GM19438 (cell line): ENCODE data around the gene CAMSAP3.

Experiments used
- ATAC-seq: cut with Tn5 transposase; IDR thresholded peaks from one replicate; pipeline ENCODE4 v1.9.1; 2021; ENCODE audit warnings: low read depth; ENCODE audit not compliant: unreplicated experiment

Gene CAMSAP3, protein sequence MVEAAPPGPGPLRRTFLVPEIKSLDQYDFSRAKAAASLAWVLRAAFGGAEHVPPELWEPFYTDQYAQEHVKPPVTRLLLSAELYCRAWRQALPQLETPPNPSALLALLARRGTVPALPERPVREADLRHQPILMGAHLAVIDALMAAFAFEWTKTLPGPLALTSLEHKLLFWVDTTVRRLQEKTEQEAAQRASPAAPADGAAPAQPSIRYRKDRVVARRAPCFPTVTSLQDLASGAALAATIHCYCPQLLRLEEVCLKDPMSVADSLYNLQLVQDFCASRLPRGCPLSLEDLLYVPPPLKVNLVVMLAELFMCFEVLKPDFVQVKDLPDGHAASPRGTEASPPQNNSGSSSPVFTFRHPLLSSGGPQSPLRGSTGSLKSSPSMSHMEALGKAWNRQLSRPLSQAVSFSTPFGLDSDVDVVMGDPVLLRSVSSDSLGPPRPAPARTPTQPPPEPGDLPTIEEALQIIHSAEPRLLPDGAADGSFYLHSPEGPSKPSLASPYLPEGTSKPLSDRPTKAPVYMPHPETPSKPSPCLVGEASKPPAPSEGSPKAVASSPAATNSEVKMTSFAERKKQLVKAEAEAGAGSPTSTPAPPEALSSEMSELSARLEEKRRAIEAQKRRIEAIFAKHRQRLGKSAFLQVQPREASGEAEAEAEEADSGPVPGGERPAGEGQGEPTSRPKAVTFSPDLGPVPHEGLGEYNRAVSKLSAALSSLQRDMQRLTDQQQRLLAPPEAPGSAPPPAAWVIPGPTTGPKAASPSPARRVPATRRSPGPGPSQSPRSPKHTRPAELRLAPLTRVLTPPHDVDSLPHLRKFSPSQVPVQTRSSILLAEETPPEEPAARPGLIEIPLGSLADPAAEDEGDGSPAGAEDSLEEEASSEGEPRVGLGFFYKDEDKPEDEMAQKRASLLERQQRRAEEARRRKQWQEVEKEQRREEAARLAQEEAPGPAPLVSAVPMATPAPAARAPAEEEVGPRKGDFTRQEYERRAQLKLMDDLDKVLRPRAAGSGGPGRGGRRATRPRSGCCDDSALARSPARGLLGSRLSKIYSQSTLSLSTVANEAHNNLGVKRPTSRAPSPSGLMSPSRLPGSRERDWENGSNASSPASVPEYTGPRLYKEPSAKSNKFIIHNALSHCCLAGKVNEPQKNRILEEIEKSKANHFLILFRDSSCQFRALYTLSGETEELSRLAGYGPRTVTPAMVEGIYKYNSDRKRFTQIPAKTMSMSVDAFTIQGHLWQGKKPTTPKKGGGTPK

DNA sequence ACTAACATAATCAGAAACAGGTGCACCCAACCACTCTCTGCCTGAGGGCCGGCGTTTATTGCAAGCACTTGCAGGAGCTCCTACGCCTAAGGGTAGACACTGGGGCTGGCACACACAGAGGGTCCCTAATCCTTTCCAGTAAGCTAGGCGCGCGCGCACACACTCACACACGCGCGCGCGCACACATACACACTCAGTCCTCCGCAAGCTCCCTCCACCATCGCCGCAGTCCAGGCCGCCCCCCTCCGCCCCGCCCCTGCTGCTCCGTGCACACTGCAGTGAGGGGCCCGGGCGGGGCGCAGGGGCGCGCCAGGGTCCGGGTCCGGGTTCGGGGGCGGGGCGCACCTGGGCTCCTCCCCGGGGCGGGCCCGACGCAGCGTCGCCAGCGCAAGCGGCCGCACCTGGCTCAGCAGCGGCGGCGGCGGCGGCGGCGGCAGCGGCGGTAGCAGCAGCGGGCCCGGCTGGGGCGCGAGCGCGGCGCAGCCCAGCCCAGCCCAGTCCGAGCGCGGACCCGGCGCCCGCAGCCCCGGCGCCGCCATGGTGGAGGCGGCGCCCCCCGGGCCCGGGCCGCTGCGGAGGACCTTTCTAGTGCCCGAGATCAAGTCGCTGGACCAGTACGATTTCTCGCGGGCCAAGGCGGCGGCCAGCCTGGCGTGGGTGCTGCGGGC, at the start of gene CAMSAP3:
Gene CAMSAP3, plus strand, starts transcription at position 398 of the 668 bp plus-strand sequence. Its CDS starts 140 bp downstream, at position 538.
- ATAC-seq: no peak

- ATAC-seq: no peak
These were observed 49.8 kb upstream of the CAMSAP3 start for GRCh38 chr19:7545904-7546303.

DNA sequence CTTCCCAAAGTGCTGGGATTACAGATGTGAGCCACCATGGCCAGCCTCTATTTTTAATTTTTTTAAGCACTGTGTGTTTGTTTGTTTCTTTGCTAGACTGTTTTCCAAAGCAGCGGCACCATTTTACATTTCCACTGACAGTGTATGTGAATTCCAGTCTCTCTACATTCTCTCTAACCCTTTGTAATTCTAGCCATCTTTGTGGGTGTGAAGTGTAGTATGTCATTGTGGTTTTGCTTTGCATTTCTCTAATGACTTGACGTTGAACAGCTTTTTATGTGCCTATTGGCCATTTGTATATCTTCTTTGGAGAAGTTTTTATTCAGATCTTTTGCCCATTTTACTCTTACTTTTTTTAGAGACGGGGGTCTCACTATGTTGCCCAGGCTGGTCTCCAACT, 48.5 kb upstream of the CAMSAP3 start:
- no peak for ATAC-seq

GRCh38 chr19:7549429-7550148, 46.1 kb upstream of the CAMSAP3 start:
- no peak for ATAC-seq

GRCh38 chr19:7550169-7550770, 45.4 kb upstream of the CAMSAP3 start:
- no peak for ATAC-seq

DNA sequence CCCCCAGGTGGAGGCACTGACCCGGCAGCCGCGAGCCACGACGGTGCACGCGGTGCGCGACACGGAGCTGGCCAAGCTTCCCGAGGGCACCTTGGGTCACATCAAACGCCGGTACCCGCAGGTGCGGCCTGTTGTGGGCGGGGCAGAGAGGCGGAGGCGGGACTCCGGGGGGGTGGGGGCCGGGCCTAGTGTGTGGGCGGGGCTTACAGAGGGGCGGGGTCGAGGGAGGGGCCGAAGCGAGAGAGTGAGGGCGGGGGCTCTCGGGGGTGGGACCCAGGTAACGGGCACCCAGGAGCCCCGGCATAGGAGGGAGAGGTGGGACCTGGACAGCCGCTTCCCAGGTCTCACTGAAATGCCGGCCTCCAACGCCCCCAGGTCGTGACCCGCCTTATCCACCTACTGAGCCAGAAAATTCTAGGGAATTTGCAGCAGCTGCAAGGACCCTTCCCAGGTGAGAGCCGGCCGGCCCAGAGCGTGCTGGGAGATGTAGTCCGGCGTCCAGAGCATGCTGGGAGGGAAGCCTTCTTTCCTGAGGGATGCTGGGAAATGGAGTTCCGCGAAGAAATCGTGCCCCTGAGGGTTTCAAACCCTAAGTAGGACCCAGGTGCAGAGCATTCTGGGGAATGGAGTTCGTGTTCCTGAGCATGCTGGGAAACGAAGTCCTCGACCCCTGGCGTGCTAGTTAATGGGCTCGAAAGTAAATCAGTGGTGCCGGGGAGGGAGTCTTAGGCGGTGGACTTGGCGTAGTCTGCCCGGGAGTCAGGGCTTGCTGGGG, 44.5 kb upstream of the CAMSAP3 start:
- no peak for ATAC-seq

DNA sequence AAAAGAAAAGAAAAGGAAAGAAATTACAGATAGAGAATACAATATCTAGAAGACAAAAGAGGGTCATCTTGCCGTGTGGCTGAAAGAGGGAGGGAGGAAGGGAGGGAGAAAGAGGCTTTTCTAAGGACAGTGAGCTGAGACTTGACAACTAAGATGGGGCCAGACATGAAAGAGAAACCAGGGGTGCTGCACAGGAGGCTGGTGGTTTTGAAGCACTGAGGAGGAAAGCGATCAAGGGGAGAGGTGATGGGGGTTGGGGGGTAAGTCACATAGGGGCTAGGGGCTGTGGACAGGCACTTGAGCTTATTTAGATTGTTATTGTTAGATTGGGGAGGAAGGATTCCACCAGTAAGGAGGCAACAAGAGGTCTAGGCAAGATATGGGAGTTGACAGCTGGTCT, 42.9 kb upstream of the CAMSAP3 start:
- ATAC-seq: no peak

GRCh38 chr19:7554565-7554964, 41.1 kb upstream of the CAMSAP3 start:
- ATAC-seq: no peak

GRCh38 chr19:7554990-7555864, 40.4 kb upstream of the CAMSAP3 start:
- ATAC-seq: no peak

GRCh38 chr19:7556696-7557315, 38.9 kb upstream of the CAMSAP3 start:
- no peak for ATAC-seq

DNA sequence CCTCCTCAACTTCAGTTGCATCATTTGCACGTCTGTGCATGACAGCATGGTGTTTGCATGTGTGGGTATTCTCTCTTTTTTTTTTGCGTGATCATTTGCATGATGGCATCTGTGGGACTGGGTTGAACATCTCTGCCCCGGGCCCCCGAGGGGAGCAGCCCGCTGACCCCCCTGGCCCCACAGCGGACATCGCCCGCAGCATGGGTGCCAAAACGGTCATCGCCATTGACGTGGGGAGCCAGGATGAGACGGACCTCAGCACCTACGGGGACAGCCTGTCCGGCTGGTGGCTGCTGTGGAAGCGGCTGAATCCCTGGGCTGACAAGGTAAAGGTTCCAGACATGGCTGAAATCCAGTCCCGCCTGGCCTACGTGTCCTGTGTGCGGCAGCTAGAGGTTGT, 37.0 kb upstream of the CAMSAP3 start:
- no peak for ATAC-seq

- ATAC-seq: no peak
These were observed 36.6 kb upstream of the CAMSAP3 start for GRCh38 chr19:7559102-7559501.

- no peak for ATAC-seq
These were observed 35.4 kb upstream of the CAMSAP3 start for GRCh38 chr19:7560255-7560654.

DNA sequence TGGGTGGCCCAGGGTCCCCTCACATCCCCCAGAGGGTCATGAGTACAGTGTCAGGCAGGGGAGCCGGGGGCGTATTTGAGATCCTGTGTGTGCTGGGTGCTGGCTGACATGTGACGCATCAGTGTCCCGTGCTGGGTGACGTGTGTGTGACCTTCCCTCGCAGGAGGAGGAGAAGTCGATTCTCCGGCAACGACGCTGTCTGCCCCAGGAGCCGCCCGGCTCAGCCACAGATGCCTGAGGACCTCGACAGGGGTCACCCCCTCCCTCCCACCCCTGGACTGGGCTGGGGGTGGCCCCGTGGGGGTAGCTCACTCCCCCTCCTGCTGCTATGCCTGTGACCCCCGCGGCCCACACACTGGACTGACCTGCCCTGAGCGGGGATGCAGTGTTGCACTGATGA, 34.3 kb upstream of the CAMSAP3 start:
- no peak for ATAC-seq

DNA sequence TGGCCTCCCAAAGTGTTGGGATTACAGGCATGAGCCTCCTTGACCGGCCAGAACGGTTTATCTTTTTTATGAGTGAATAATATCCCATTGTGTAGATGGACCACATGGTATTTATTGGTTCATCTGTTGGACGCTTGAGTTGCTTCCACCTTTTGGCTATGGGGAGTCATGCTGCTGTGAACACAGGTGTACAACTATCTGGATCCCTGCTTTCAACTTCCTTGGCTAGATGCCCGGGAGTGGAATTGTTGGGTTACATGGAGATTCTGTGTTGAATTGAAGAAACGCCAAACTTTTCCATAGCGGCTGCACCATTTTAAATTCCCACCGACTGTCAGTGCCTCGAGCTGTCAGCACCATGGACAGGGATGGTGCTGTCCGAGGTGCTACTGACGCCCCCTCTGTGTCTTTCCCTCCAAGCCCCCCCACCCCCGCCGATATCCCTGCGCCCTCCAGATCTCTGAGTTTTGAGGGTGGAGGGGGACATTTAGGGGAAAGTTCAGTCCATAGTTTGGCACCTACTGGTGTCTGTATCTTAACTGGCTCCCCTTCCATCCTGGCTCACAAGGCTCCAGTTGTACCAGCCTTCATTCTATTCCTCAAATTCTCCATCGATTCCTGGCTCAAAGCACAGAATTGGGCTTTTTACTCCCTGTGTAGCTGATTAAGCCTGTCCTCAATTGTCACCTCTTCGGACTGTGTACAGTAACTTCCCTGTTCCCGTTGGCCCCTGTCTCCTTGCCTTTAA, 32.8 kb upstream of the CAMSAP3 start:
- no peak for ATAC-seq

GRCh38 chr19:7564866-7565265, 30.8 kb upstream of the CAMSAP3 start:
- ATAC-seq: no peak
